K562 (cell line): Measurements from ENCODE around the gene SIGLEC6. TPM values are rescaled to one million over a fixed set of nuclear protein-coding genes. Genes with fewer than 3 reads are reported as not detected.

Experiments
- CBX8 ChIP-seq: fragments of 200-600 bp; sonication (generic); IDR thresholded peaks from 2 replicates; pipeline ENCODE4 v1.6.1; 2012; ENCODE audit warnings: borderline replicate concordance, mixed run types, low read depth, mild to moderate bottlenecking, moderate library complexity, mixed read lengths, low read length, control low read depth, inconsistent platforms; ENCODE audit not compliant: poor library complexity, severe bottlenecking; ENCODE audit errors: extremely low read depth
- CC2D1A ChIP-seq: fragments of 450-650 bp; IDR thresholded peaks from 2 replicates; pipeline ENCODE4 v1.6.1; 2017; ENCODE audit warnings: mild to moderate bottlenecking
- MGA ChIP-seq: fragments of 450-650 bp; IDR thresholded peaks from 2 replicates; pipeline ENCODE4 v1.6.1; 2016; ENCODE audit warnings: mild to moderate bottlenecking, moderate library complexity
- NCOA4 ChIP-seq: fragments of 450-650 bp; IDR thresholded peaks from 2 replicates; pipeline ENCODE4 v1.6.1; 2018; ENCODE audit warnings: mild to moderate bottlenecking; ENCODE audit not compliant: partially characterized antibody
- NR4A1 ChIP-seq, 2 experiments: fragments of 250-450 bp in 1 of 2; fragments of 450-650 bp in 1 of 2; sonication (Bioruptor Pico) in 1 of 2; IDR thresholded peaks; 2 replicates each; pipeline versions ENCODE4 v1.4.0 to v1.6.1; 2016 to 2020; ENCODE audit warnings: mild to moderate bottlenecking in 2 of 2, missing compliant biosample characterization in 1 of 2, missing genetic modification characterization in 1 of 2, moderate library complexity in 1 of 2
- SMAD1 ChIP-seq: fragments of 150-350 bp; IDR thresholded peaks from 2 replicates; pipeline ENCODE4 v1.6.1; 2014; ENCODE audit warnings: low read length, low read depth; ENCODE audit not compliant: partially characterized antibody
- SP2 ChIP-seq: IDR thresholded peaks from 2 replicates; pipeline ENCODE4 v1.6.1; 2011; ENCODE audit warnings: mild to moderate bottlenecking, low read depth, low read length, moderate library complexity; ENCODE audit not compliant: poor library complexity, severe bottlenecking; ENCODE audit errors: extremely low read depth
- TRIM24 ChIP-seq, 2 experiments: fragments of 450-650 bp; IDR thresholded peaks; 2 replicates each; pipeline ENCODE4 v1.6.1; 2016
- TRIM28 ChIP-seq: fragments of 450-650 bp; IDR thresholded peaks from 2 replicates; pipeline ENCODE4 v1.6.1; 2017
- ZBTB9 ChIP-seq: fragments of 450-650 bp; formaldehyde crosslinking; IDR thresholded peaks from 2 replicates; pipeline ENCODE4 v1.4.0; 2020; ENCODE audit warnings: mild to moderate bottlenecking, moderate library complexity
- ZNF143 ChIP-seq: sonication (generic); formaldehyde crosslinking; IDR thresholded peaks from 2 replicates; pipeline ENCODE4 v1.9.0; 2022; ENCODE audit warnings: mild to moderate bottlenecking, missing genetic modification reagents
- ZNF398 ChIP-seq: fragments of 250-450 bp; sonication (Bioruptor Pico); IDR thresholded peaks from 2 replicates; pipeline ENCODE4 v1.8.0; 2021; ENCODE audit warnings: moderate library complexity, mild to moderate bottlenecking, inconsistent platforms
- polyA plus RNA-seq, 8 experiments: library from polyadenylated mRNA; depleted of rRNA in 4 of 8; stranded (reverse) in 5 of 8; unstranded in 3 of 8; fragments of >200 nt; fragmentation: Nextera tagmentation in 2 of 8; fragmentation: Illumina TruSeq in 1 of 8; extraction: Ambion mirVana in 2 of 8; extraction: Trizol in 1 of 8; gene quantifications; 2 replicates each; pipeline versions ENCODE4 v1.2.1 to v1.2.3, GENCODE V29; 2011 to 2014; ENCODE audit warnings: inconsistent platforms in 1 of 8, missing spikeins in 1 of 8
- total RNA-seq, 7 experiments: library from RNA; depleted of rRNA in 6 of 7; stranded (reverse); fragments of >200 nt in 6 of 7; fragmentation: Illumina TruSeq in 2 of 7; extraction: Trizol in 2 of 7; gene quantifications; 2 replicates each; pipeline versions ENCODE4 v1.2.1 to v1.2.3, GENCODE V29; 2011 to 2021; ENCODE audit warnings: low replicate concordance in 1 of 7

SIGLEC6 gene
- total and polyA plus RNA-seq, 9 of the 15 experiments (the other 6 are each of a cell fraction or from before 2014, with no cell fraction given): 0.03 to 17.5 (median 0.71) TPM

- TF ChIP-seq SMAD1 (no peak), SP2 (peak; percentile 33), ZNF143 (CRISPR knock-in tag) (no peak), TRIM24 (IDR thresholded peaks at IDR 0.05) (0 out of 4 replicates have a peak, but pooled peaks of 1 of the 2 experiments have one; percentile 12), TRIM28 (no peak), CBX8 (no peak), ZBTB9 (CRISPR knock-in tag) (no peak), CC2D1A (0 out of 2 replicates have a peak, but pooled peaks have one; percentile 25), NR4A1 (CRISPR knock-in tag; IDR thresholded peaks at IDR 0.05) (no peak), NR4A1 (tag; IDR thresholded peaks at IDR 0.05) (peak; percentile 33; the same call in 1 of the 2 replicates), NCOA4 (no peak), ZNF398 (CRISPR knock-in tag) (no peak), MGA (peak; percentile 67; the same call in 1 of the 2 replicates)
Measured at GRCh38 chr19:51570962-51571575, 39.6 kb upstream of the SIGLEC6 start, which contains the start of gene ZNF175 (continued).
